B cell (primary cell): ENCODE data around the gene CD59. TPM values are rescaled to one million over a fixed set of nuclear protein-coding genes. Genes with fewer than 3 reads are reported as not detected.
A peak's percentile ranks its signal among the peaks of the same experiment; 100 is the strongest.

ENCODE experiments used
- ATAC-seq: fragments of 200-7000 bp; cut with Tn5 transposase; one replicate; pipeline ENCODE4 v1.10.0; 2021; ENCODE audit warnings: low read depth, mild to moderate bottlenecking, moderate number of reproducible peaks, moderate library complexity
- CTCF ChIA-PET: fragments of 350-600 bp; sonication (Branson Sonifier 250); formaldehyde crosslinking; loops from one replicate; lab custom pipeline; 2021; ENCODE audit warnings: antibody characterized with exemption, inconsistent platforms; lab: Charles Lee
- POLR2A ChIA-PET: fragments of 350-600 bp; sonication (Branson Sonifier 250); formaldehyde crosslinking; loops from one replicate; lab custom pipeline; 2021; ENCODE audit warnings: antibody characterized with exemption; lab: Charles Lee
- DNase-seq: peaks from one replicate; pipeline ENCODE4 v3.0.0; 2013
- H2AFZ ChIP-seq: 2 replicates; pipeline ENCODE4 v1.6.1; 2012; ENCODE audit warnings: mild to moderate bottlenecking, low read depth, low read length; ENCODE audit not compliant: insufficient read depth, poor library complexity, severe bottlenecking
- H3K27ac ChIP-seq, 2 donors: 1 replicate in 1 of 2; 2 replicates in 1 of 2; pipeline ENCODE4 v1.5.1; 2012 to 2013; ENCODE audit warnings: low read length in 2 of 2, mild to moderate bottlenecking in 2 of 2, moderate library complexity in 1 of 2
- H3K27me3 ChIP-seq, 4 experiments: fragments of 200-600 bp in 1 of 4; sonication (generic) in 1 of 4; replicated peaks in 1 of 4; 1 replicate in 2 of 4; 2 replicates in 2 of 4; pipeline versions ENCODE4 v1.6.1 to v1.7.0; 2013 to 2016; ENCODE audit warnings: low read length in 3 of 4, mild to moderate bottlenecking in 2 of 4, mixed read lengths in 1 of 4, moderate library complexity in 1 of 4; ENCODE audit not compliant: insufficient read depth in 4 of 4, control insufficient read depth in 3 of 4; ENCODE audit errors: control extremely low read depth in 1 of 4
- H3K36me3 ChIP-seq, 2 experiments: replicated peaks in 1 of 2; 1 replicate in 1 of 2; 2 replicates in 1 of 2; pipeline versions ENCODE4 v1.6.1 to v1.7.1; 2013; ENCODE audit warnings: low read length in 1 of 2; ENCODE audit not compliant: insufficient read depth in 2 of 2, control insufficient read depth in 1 of 2; ENCODE audit errors: control extremely low read depth in 1 of 2, extremely low read depth in 1 of 2
- H3K4me1 ChIP-seq, 2 donors: fragments of 200-600 bp in 1 of 2; sonication (generic) in 1 of 2; 1 replicate in 1 of 2; 2 replicates in 1 of 2; pipeline versions ENCODE4 v1.5.1 to v1.6.1; 2013 to 2017; ENCODE audit warnings: low read length in 2 of 2; ENCODE audit not compliant: control insufficient read depth in 2 of 2, insufficient read depth in 2 of 2
- H3K4me2 ChIP-seq: replicated peaks from 2 replicates; pipeline ENCODE3; 2012; ENCODE audit warnings: mild to moderate bottlenecking, low read depth, low read length; ENCODE audit not compliant: poor library complexity, severe bottlenecking
- H3K4me3 ChIP-seq, 5 experiments: fragments of 200-600 bp in 1 of 5; sonication (generic) in 1 of 5; 1 replicate in 3 of 5; 2 replicates in 2 of 5; pipeline versions ENCODE4 v1.5.1 to v1.7.0; 2011 to 2016; ENCODE audit warnings: low read length in 4 of 5, mild to moderate bottlenecking in 4 of 5, low read depth in 2 of 5, control low read depth in 1 of 5, moderate library complexity in 1 of 5; ENCODE audit not compliant: insufficient read depth in 1 of 5; ENCODE audit errors: control extremely low read depth in 1 of 5, extremely low read depth in 1 of 5
- H3K79me2 ChIP-seq: fragments of 200-600 bp; sonication (generic); one replicate; pipeline ENCODE4 v1.6.0; 2016; ENCODE audit warnings: low read length; ENCODE audit not compliant: control insufficient read depth, insufficient read depth
- H3K9ac ChIP-seq: fragments of 200-600 bp; sonication (generic); 2 replicates; pipeline ENCODE4 v1.6.1; 2017; ENCODE audit warnings: mild to moderate bottlenecking, low read length, moderate library complexity
- H3K9me3 ChIP-seq, 3 donors: one replicate each; pipeline versions ENCODE4 v1.6.1 to v1.7.1; 2013; ENCODE audit warnings: low read length in 2 of 3; ENCODE audit not compliant: control insufficient read depth in 2 of 3, insufficient read depth in 1 of 3; ENCODE audit errors: control extremely low read depth in 1 of 3
- H4K20me1 ChIP-seq: 2 replicates; pipeline ENCODE4 v1.6.0; 2012; ENCODE audit warnings: mild to moderate bottlenecking, low read length; ENCODE audit not compliant: insufficient read depth, control insufficient read depth, poor library complexity, severe bottlenecking
- H3K27ac Mint-ChIP-seq: one replicate; pipeline ENCODE4 v1.8.0; 2021; ENCODE audit warnings: mixed read lengths
- H3K27me3 Mint-ChIP-seq: one replicate; pipeline ENCODE4 v1.8.0; 2021; ENCODE audit warnings: mixed read lengths
- H3K4me1 Mint-ChIP-seq: one replicate; pipeline ENCODE4 v1.8.0; 2021; ENCODE audit warnings: mixed read lengths
- H3K4me3 Mint-ChIP-seq: one replicate; pipeline ENCODE4 v1.8.0; 2021; ENCODE audit warnings: mixed read lengths
- H3K9me3 Mint-ChIP-seq: one replicate; pipeline ENCODE4 v1.8.0; 2022; ENCODE audit warnings: mixed read lengths; ENCODE audit not compliant: insufficient read depth
- EZH2 ChIP-seq: IDR thresholded peaks from 2 replicates; pipeline ENCODE4 v1.6.1; 2012; ENCODE audit warnings: borderline replicate concordance, low read depth, mild to moderate bottlenecking, moderate library complexity, low read length; ENCODE audit not compliant: insufficient read depth, poor library complexity, severe bottlenecking
- WGBS: methylation state at CpG from one replicate; pipeline ENCODE4 v1.1.5; 2013; ENCODE audit warnings: missing lambda C conversion rate; ENCODE audit not compliant: insufficient coverage; 5-methylcytosine and 5-hydroxymethylcytosine counted together
- intact Hi-C: fragments of 100-400 bp; cut with micrococcal nuclease; formaldehyde crosslinking; loops from one replicate; pipeline ENCODE4 v1.10.0; 2022
- polyA plus RNA-seq: library from polyadenylated mRNA; depleted of rRNA; stranded (reverse); fragments of >200 nt; gene quantifications from 2 replicates; pipeline ENCODE4 v1.2.3, GENCODE V29; 2012
- total RNA-seq, 2 donors: library from RNA; stranded (reverse); fragments of 120-200 nt in 1 of 2; gene quantifications; 1 replicate in 1 of 2; 2 replicates in 1 of 2; pipeline versions ENCODE4 v1.2.3 to v1.2.4, GENCODE V29; 2013 to 2022
- TF ChIP-seq, protein P1 (sequence below): fragments of 200-600 bp; IDR thresholded peaks from one replicate; pipeline ENCODE4 v1.8.0; 2022; ENCODE audit warnings: antibody characterized with exemption, mild to moderate bottlenecking

CD59 gene
- total and polyA plus RNA-seq, 2 donors (not counting 1 experiment from before 2014, with no cell fraction given), result 10.9 to 41.3 TPM

DNA sequence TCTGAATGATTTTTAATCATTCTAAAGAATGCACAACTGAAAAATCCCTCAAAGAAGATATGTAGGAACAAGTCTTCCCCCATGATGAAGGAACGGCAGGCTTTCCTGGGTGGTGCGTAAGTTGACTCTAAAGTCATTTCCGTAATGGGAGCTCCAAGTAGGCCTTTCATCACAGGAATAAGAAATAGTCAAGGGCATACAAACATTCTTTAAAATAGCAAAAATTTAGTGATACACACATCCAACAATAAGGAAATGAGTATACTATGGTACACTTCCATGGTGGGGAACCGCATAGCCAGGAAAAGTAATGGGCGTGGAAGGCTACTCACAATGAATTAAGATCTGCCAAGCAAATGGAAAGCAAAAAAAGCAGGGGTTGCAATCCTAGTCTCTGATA, 10.7 kb downstream of the CD59 start:
- Histone ChIP-seq H2AFZ (no peak overlapping the region), H4K20me1 (peaks cover 5% of the 10 kb centered on the region), H3K9ac (no peak overlapping the region), H3K27me3 (no peaks in the 10 kb centered on the region), H3K36me3 (no peaks in the 10 kb centered on the region), H3K4me2 (no peak overlapping the region), H3K27ac (no peak overlapping the region), H3K79me2 (peaks cover 19% of the 10 kb centered on the region), H3K4me1 (peaks cover 9% of the 10 kb centered on the region in 2 donors), H3K9me3 (no peaks in the 10 kb centered on the region), H3K4me3 (no peak overlapping the region)
- WGBS, result no CpG with 5 or more reads among the region's 5 CpGs
- Mint-ChIP-seq H3K27ac (no peak overlapping the region), H3K4me1 (peaks cover 22% of the 10 kb centered on the region), H3K27me3 (no peaks in the 10 kb centered on the region), H3K9me3 (no peaks in the 10 kb centered on the region), H3K4me3 (no peak overlapping the region)
- ChIA-PET CTCF (interaction anchor here (2.2 kb wide), 1 partner anchor 17 kb away, joined by 6 read pairs; no protein-coding TSS in a partner anchor), POLR2A (no interaction called here)
- ATAC-seq (no peak), DNase-seq (no peak)
- intact Hi-C loops, result no loop called here
- no peak for TF ChIP-seq EZH2
- TF ChIP-seq, protein P1, sequence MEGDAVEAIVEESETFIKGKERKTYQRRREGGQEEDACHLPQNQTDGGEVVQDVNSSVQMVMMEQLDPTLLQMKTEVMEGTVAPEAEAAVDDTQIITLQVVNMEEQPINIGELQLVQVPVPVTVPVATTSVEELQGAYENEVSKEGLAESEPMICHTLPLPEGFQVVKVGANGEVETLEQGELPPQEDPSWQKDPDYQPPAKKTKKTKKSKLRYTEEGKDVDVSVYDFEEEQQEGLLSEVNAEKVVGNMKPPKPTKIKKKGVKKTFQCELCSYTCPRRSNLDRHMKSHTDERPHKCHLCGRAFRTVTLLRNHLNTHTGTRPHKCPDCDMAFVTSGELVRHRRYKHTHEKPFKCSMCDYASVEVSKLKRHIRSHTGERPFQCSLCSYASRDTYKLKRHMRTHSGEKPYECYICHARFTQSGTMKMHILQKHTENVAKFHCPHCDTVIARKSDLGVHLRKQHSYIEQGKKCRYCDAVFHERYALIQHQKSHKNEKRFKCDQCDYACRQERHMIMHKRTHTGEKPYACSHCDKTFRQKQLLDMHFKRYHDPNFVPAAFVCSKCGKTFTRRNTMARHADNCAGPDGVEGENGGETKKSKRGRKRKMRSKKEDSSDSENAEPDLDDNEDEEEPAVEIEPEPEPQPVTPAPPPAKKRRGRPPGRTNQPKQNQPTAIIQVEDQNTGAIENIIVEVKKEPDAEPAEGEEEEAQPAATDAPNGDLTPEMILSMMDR, result no peak

DNA sequence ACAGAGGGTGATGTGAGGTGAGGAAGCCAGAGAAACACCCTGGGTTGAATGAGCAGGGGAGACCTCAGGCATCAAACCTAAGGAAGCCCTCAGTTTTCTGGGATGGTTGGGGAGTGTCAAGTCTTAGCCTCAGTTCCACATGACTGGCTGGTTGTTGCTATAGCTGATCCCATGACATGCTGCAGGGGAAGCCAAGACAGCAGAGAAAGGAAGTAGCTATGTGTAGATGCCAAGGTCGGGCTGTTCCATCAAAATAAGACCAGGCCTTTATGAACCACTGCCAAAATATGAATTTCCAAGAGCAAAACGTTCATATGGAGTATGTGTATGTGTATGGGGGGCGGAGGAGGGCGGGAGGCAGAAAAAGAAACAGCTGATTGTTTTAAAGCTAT, 11.6 kb downstream of the CD59 start:
- Histone ChIP-seq H3K4me3 (no peak overlapping the region), H3K36me3 (peaks cover 0 to 2% of the 10 kb centered on the region in 2 experiments), H2AFZ (no peak overlapping the region), H3K27me3 (no peaks in the 10 kb centered on the region), H3K79me2 (peaks cover 19% of the 10 kb centered on the region), H3K27ac (no peak overlapping the region), H3K4me1 (peaks cover 9% of the 10 kb centered on the region in 2 donors), H3K9ac (no peak overlapping the region), H3K4me2 (peak overlapping the region; percentile 3), H3K9me3 (no peaks in the 10 kb centered on the region), H4K20me1 (peaks cover 5% of the 10 kb centered on the region)
- 0% methylated on average over 1 of the region's 4 CpGs for WGBS
- POLR2A ChIA-PET, result no interaction called here
- intact Hi-C loops, result no loop called here
- H3K4me3 Mint-ChIP-seq, result no peak overlapping the region
- peaks cover 22% of the 10 kb centered on the region for H3K4me1 Mint-ChIP-seq
- TF ChIP-seq, protein P1, result no peak
- no peak for TF ChIP-seq EZH2
- CTCF ChIA-PET, result interaction anchor here (2.2 kb wide), 1 partner anchor 18 kb away, joined by 6 read pairs; no protein-coding TSS in a partner anchor
- no peak for DNase-seq
- H3K9me3 Mint-ChIP-seq, result no peaks in the 10 kb centered on the region
- ATAC-seq, result no peak
- no peaks in the 10 kb centered on the region for H3K27me3 Mint-ChIP-seq
- H3K27ac Mint-ChIP-seq, result no peak overlapping the region
